NCI-H2081 (cell line): ENCODE measurements around the gene ATP8B4.
A peak's percentile ranks its signal among the peaks of the same experiment; 100 is the strongest.
"Not testable (repeated sequence)": the region's sequence is repeated elsewhere in the genome, so short reads cannot be mapped to it uniquely, and the experiment has no call there.

Source experiments
- DNase-seq, 2 experiments: peaks; one replicate each; lab custom pipeline; 2025; lab: John Stamatoyannopoulos, UW

The ATP8B4 gene

GRCh38 chr15:50119063-50120040 lies at the start of gene ATP8B4:
Gene ATP8B4, minus strand, starts transcription at chr15:50119233. Its CDS starts 12,267 bp downstream, at chr15:50106966.
- DNase-seq: no peak

GRCh38 chr15:50168379-50168778 lies 49.3 kb upstream of the ATP8B4 start:
- DNase-seq: no peak

- DNase-seq: no peak
Observed at GRCh38 chr15:50167110-50167509, 48.1 kb upstream of the ATP8B4 start.

DNA sequence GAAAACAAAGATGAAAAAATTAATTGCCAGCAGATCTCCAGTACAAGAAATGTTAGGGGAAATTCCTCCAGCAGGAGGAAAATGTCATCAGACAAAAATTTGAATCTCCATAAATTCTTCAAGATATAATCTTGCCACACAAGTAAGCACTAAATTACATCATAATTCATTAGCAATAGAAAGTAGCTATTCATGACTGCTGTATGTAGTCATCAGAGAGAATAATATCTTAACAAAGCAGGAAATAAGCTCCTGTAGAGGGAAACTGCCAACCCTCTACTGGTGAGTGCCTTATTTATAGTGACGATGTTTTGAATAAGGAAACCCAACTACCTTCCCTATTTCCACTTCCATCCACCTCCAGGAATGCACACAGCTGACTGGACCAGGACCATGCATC lies 47.2 kb upstream of the ATP8B4 start:
- no peak for DNase-seq

DNA sequence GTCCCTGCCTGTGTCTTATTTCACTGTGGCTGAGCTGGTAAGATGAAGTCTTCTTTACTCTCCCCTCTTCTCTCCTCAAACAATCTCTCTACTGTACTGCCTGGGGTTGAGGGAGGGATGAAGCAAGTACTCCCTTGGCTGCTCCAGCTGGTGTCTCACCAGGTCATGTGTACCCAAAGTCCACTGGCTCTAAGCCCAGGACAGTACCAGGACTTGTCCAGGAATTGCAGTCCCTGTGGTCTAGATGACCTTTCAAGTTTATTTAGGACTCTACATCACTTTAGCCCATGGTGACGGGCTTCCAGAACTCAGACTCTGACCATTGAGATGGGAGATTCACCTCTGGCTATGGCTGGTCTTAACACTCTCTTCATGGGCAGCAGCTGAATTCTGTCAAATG lies 45.4 kb upstream of the ATP8B4 start:
- DNase-seq: no peak

GRCh38 chr15:50163719-50164410 lies 44.8 kb upstream of the ATP8B4 start:
- DNase-seq: no peak

DNA sequence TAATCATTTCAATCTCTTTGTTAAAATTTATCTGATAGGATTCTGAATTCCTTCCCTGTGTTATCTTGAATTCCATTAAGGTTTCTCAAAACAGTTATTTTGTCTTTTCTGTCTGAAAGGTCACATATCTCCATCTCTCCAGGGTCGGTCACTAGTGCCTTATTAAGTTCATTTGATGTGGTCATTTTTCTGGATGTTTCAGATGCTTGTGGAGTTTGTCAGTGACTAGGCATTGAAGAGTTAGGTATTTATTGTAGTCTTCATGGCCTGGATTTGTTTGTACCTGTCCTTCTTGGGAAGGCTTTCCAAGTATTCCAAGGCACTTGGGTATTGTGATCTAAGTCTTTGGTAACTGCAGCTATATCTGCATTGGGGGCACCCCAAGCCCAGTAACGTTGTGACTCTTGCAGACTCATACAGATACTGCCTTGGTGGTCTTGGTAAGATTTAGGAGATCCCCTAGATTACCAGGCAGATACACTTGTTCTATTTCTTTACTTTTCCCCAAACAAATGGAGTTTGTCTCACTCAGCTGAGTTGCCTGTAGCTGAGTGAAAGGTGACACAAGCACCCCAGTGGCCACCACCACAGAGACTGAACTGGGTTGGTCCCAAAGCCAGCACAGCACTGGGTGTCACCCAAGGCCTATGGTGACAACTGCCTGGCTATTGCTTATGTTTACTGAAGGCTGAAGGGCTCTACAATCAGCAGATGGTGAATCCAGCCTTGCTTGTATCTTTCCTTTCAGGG lies 44.1 kb upstream of the ATP8B4 start:
- DNase-seq: no peak

GRCh38 chr15:50158236-50158635 lies 39.2 kb upstream of the ATP8B4 start:
- not testable (repeated sequence) for DNase-seq

DNA sequence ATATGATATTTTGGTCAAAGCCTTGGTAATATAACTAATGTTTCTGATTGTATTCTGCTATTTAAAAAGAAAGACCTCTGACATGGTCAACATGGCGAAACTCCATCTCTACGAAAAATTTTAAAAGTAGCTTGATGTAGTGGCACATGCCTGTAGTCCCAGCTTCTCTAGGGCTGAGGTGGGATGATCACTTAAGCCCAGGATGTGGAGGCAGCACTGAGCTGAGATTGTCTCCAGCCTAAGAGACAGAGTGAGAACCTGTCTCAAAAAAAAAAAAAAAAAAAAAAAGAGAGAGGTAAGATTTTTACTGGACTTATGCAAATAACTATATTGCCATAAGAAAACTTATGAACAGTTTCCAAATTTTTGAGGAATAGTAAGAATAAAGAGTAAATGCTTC lies 32.4 kb upstream of the ATP8B4 start:
- no peak for DNase-seq

DNA sequence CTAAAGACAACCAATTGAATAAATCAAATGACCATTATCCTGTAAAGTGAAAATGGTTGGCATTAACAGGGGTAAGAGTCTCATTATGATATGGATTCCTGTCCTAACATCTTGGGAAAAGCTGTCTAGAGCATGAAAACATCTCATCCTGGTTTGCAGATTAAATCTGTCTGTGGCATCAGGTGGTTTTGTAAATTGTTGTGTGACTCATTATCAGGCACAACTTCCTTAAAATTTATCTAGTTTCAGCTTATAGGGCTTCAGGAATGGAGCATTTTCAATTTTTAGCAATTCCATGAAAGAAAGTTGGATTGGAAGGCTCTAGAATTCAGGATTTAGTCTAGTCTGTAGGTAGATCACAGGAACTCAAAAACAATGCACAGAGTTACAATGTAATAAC lies 31.8 kb upstream of the ATP8B4 start:
- no peak for DNase-seq

- no peak for DNase-seq
Observed at GRCh38 chr15:50150349-50150748, 31.3 kb upstream of the ATP8B4 start.

GRCh38 chr15:50149090-50149489 lies 30.1 kb upstream of the ATP8B4 start:
- DNase-seq: no peak

DNA sequence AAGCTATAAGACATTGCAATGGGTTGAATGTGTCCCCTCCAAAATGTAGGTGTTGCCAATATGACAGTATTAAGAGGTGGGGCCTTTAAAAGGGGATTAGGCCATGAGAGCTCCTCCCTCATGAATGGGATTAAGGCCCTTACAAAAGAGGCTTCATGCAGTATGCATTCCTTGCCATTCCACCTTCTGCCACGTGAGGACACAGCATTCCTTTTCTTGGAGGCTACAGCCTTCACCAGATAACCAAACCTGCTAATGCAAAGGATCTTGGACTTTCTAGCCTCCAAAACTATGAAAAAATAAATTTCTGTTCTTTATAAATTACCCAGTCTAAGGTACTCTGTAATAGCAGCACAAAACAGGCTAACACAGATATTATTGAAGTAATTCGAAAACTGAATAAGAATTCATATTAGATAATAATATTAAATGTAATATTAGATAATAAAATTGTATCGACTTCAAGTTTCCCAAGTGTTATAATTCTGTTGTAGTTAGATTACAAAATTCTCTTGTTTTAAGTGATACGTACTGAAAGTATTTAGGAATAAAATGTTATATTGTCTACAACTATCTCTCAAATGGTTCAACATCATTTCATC lies 29.4 kb upstream of the ATP8B4 start:
- peak in 1 of 2 experiments; percentile 2 for DNase-seq

DNA sequence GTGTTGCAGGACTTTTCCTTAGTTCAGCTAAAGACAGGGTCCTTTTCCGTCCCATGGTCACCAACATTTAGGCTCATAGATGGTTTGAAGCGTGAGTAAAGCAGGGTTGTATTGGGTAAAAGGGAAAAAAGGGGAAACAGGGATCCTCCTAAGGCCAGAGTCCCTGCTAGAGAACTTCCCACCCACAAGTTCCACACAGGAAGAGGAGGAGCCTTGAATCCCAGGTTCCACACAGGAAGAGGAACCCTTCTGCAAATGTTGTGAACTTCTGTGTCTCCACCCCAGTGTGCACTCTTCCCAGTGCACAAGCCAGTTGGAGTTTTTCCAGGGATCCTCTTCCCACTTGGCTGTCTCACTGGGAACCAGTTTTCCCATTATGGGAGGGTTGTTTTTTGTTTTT lies 27.6 kb upstream of the ATP8B4 start:
- no peak for DNase-seq

GRCh38 chr15:50145451-50145872 lies 26.4 kb upstream of the ATP8B4 start:
- DNase-seq: peak; percentile 63 to 68

- no peak for DNase-seq
Observed at GRCh38 chr15:50144341-50145120, 25.5 kb upstream of the ATP8B4 start.

DNA sequence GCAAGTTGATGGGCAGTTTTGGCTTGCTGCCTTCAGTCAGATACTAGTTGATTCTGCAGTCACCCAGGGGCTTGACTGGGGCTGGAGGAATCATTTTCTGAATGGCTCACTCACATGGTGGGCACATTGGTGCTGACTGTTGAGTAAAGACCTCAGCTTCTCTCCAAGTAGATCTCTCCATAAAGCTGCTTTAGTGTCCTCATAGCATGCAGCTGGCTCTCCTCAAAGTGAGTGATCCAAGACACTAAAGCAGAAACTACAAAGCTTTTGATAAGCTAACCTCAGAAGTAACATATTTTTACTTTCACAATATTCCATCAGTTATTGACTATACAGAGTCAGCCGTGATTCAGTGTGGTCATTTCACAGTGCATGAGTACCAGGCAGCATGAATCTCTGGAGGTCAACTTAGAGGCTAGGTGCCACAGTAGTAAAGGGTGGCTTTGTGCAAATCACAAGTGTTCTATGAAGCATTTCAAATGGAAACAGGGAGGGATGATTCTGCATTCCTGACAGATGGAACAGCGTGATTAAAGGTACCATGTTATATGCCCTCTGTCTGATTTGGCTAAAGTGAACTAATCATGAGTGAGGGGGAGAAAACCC lies 24.3 kb upstream of the ATP8B4 start:
- no peak for DNase-seq

GRCh38 chr15:50141856-50142255 lies 22.8 kb upstream of the ATP8B4 start:
- DNase-seq: no peak

DNA sequence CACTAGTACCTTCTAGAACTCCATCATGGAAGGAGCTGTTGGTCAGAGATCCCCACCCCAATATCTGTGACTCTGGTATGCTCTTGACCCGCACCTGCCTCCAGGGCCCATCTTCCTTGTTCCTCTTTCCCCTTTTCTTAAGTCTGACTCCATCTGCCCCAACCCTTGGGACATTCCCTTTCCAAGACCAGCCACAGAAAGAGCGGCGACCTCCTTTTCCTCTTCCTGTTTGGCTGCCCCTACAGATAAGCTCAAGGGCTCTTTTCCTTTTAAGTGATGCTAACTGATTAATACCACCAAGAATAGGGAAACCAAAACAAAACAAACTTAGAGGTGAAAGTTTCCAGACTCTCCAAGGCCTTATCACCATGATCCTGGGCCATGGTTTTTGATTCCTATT lies 21.9 kb upstream of the ATP8B4 start:
- DNase-seq: no peak

DNA sequence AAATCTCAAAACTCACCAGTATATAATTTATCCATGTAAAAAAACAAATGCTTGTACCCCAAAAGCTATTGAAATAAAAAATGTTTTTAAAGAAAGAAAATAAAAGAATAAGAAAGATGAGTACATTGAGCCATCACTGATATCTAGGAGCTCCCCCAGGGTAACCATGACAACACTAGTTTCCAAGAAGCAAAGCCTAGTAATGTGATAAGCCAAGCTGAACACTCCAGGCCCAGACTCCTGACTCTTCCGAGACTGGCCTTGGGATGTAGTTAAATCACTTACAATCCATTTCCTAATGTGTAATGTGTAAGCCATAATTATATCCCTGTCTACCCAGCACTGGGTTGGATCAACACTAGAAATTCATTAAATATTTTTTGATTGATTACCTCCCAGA lies 21.1 kb upstream of the ATP8B4 start:
- DNase-seq: peak in 1 of 2 experiments; percentile 35

GRCh38 chr15:50138391-50138790 lies 19.4 kb upstream of the ATP8B4 start:
- DNase-seq: no peak
